ENCODE results near the gene ZNF407.

The ZNF407 gene

GRCh38 chr18:74551452-74551851, 46.2 kb upstream of the ZNF407 start:
- Histone ChIP-seq H3K4me1 (ENCODE audit: insufficient read depth, low read length) (no peaks in the 10 kb centered on the region), H2AFZ (ENCODE audit: low read depth, low read length) (no peak overlapping the region), H3K4me3 (ENCODE audit: low read depth in 1 of 2, low read length in 2 of 2) (no peak overlapping the region), H3K79me2 (ENCODE audit: insufficient read depth, low read length) (no peaks in the 10 kb centered on the region), H3K36me3 (ENCODE audit: insufficient read depth, low read length) (no peaks in the 10 kb centered on the region), H3K9me3 (ENCODE audit: insufficient read depth, low read length, severe bottlenecking) (peaks cover 4% of the 10 kb centered on the region), H3K4me2 (ENCODE audit: insufficient read depth, low read length) (no peak overlapping the region), H3K27ac (ENCODE audit: low read length) (no peak overlapping the region), H4K20me1 (ENCODE audit: insufficient read depth, low read length) (no peaks in the 10 kb centered on the region), H3K9ac (ENCODE audit: low read depth, low read length) (no peak overlapping the region), H3K27me3 (ENCODE audit: insufficient read depth, low read length, poor library complexity) (peaks cover 1% of the 10 kb centered on the region)
- DNase-seq: no peak
- no peak for ATAC-seq (ENCODE audit: insufficient read depth, low read depth)
- no peak for TF ChIP-seq EZH2 (IDR thresholded peaks at IDR 0.05; ENCODE audit: borderline replicate concordance, low read depth, low read length, severe bottlenecking)
- TF ChIP-seq CTCF (IDR thresholded peaks at IDR 0.05; ENCODE audit: borderline replicate concordance, extremely low read depth, low read length, poor library complexity, severe bottlenecking): no peak

- Histone ChIP-seq H2AFZ (ENCODE audit: low read depth, low read length) (no peak overlapping the region), H3K27ac (ENCODE audit: low read length) (no peak overlapping the region), H3K79me2 (ENCODE audit: insufficient read depth, low read length) (no peaks in the 10 kb centered on the region), H3K27me3 (ENCODE audit: insufficient read depth, low read length, poor library complexity) (peaks cover 3% of the 10 kb centered on the region), H3K4me2 (ENCODE audit: insufficient read depth, low read length) (no peak overlapping the region), H3K4me3 (ENCODE audit: low read depth in 1 of 2, low read length in 2 of 2) (no peak overlapping the region), H4K20me1 (ENCODE audit: insufficient read depth, low read length) (no peaks in the 10 kb centered on the region), H3K9ac (ENCODE audit: low read depth, low read length) (no peak overlapping the region), H3K9me3 (ENCODE audit: insufficient read depth, low read length, severe bottlenecking) (peaks cover 4% of the 10 kb centered on the region), H3K4me1 (ENCODE audit: insufficient read depth, low read length) (no peaks in the 10 kb centered on the region), H3K36me3 (ENCODE audit: insufficient read depth, low read length) (no peaks in the 10 kb centered on the region)
- ATAC-seq (ENCODE audit: insufficient read depth, low read depth) (peak; percentile 100), DNase-seq (peak; percentile 78)
- TF ChIP-seq CTCF (IDR thresholded peaks at IDR 0.05; ENCODE audit: borderline replicate concordance, extremely low read depth, low read length, poor library complexity, severe bottlenecking) (peak; percentile 86), EZH2 (IDR thresholded peaks at IDR 0.05; ENCODE audit: borderline replicate concordance, low read depth, low read length, severe bottlenecking) (no peak)
Measured at GRCh38 chr18:74551936-74552555, 45.6 kb upstream of the ZNF407 start.

GRCh38 chr18:74556126-74556525, 41.5 kb upstream of the ZNF407 start:
- Histone ChIP-seq H3K4me3 (ENCODE audit: low read depth in 1 of 2, low read length in 2 of 2) (no peak overlapping the region), H3K4me1 (ENCODE audit: insufficient read depth, low read length) (no peaks in the 10 kb centered on the region), H3K4me2 (ENCODE audit: insufficient read depth, low read length) (no peak overlapping the region), H3K27me3 (ENCODE audit: insufficient read depth, low read length, poor library complexity) (peaks cover 3% of the 10 kb centered on the region), H3K79me2 (ENCODE audit: insufficient read depth, low read length) (no peaks in the 10 kb centered on the region), H3K36me3 (ENCODE audit: insufficient read depth, low read length) (no peaks in the 10 kb centered on the region), H4K20me1 (ENCODE audit: insufficient read depth, low read length) (no peaks in the 10 kb centered on the region), H3K9me3 (ENCODE audit: insufficient read depth, low read length, severe bottlenecking) (no peaks in the 10 kb centered on the region), H2AFZ (ENCODE audit: low read depth, low read length) (no peak overlapping the region), H3K9ac (ENCODE audit: low read depth, low read length) (no peak overlapping the region), H3K27ac (ENCODE audit: low read length) (no peak overlapping the region)
- no peak for TF ChIP-seq EZH2 (IDR thresholded peaks at IDR 0.05; ENCODE audit: borderline replicate concordance, low read depth, low read length, severe bottlenecking)
- TF ChIP-seq CTCF (IDR thresholded peaks at IDR 0.05; ENCODE audit: borderline replicate concordance, extremely low read depth, low read length, poor library complexity, severe bottlenecking): no peak
- ATAC-seq (ENCODE audit: insufficient read depth, low read depth) (no peak), DNase-seq (no peak)

All from DND-41 (cell line).